Measurements from ENCODE around the gene CEP170B. TPM values are rescaled to one million over a fixed set of nuclear protein-coding genes. Genes with fewer than 3 reads are reported as not detected.

CEP170B gene
- total and polyA plus RNA-seq, 2 of the 8 experiments (the other 6 are each of a cell fraction or from before 2014, with no cell fraction given): 9.1 to 33.8 TPM

DNA sequence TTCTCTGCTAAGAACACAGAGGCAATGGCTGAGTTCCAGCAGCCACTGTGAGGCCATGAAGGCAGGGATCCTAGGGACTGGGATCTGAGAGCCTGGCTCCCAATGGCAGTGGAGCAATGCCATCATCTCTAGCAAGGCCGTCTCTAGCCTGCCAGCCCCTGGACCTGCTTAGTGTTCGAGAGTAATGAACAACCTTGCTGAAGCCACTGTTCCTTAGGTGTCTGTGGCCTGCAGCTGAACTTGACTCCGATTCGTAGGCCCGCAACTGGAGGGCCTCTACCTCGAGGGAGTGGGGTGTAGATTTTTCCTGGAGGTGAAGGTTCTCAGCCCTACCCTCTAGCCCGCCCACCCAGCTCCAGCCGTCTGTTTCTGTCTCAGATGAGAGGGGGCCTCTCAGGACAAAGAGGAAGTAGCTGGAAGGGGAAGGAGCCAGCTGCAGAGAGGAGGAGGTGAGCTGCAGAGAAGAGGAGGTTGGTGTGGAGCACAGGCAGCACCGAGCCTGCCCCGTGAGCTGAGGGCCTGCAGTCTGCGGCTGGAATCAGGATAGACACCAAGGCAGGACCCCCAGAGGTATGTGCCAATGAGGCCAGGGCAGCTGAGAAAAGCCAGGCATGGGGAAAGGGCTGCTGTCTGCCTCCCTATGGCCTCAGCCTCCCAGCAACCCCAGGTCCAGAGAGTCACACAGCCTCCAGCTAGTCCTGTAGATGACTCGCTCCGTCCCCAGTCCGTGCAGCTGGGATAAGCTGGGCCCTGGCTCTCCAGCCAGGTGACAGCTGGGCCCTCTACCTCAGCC is 59.5 kb downstream of the CEP170B start, which contains the start of gene PLD4:
Gene PLD4 (plus strand): TSS at position 459 of the 793 bp plus-strand sequence. CDS start 2,262 bp downstream, outside the sequence.
- Histone ChIP-seq H2BK120ac (replicated peaks; ENCODE audit: low read depth, low read length) (no peak within 1 kb of the TSS), H3K9me3 (ENCODE audit: insufficient read depth in 2 of 2, low read depth in 1 of 2, low read length in 1 of 2) (no peaks in the 10 kb centered on the region; a peak in 1 of 4 replicates), H3K36me3 (ENCODE audit: control insufficient read depth in 2 of 4, insufficient read depth in 4 of 4, low read length in 3 of 4) (no peaks in the 10 kb centered on the region), H2BK15ac (ENCODE audit: low read length) (no peak within 1 kb of the TSS), H4K91ac (replicated peaks; ENCODE audit: insufficient read length, low read length) (no peak within 1 kb of the TSS), H3K56ac (replicated peaks; ENCODE audit: insufficient read length, low read depth, low read length) (no peak within 1 kb of the TSS), H3K4ac (replicated peaks; ENCODE audit: insufficient read length, low read depth, low read length) (no peak within 1 kb of the TSS), H3K14ac (ENCODE audit: insufficient read length) (no peak within 1 kb of the TSS), H4K5ac (ENCODE audit: insufficient read length, low read depth, low read length) (no peak within 1 kb of the TSS), H2BK20ac (ENCODE audit: low read length) (no peak within 1 kb of the TSS), H2BK12ac (ENCODE audit: low read depth, low read length) (no peak within 1 kb of the TSS), H3K9ac (replicated peaks in 1 of 4; ENCODE audit: extremely low read depth in 1 of 4, low read depth in 3 of 4, low read length in 3 of 4) (no peak within 1 kb of the TSS), H4K20me1 (replicated peaks in 1 of 2; ENCODE audit: control insufficient read depth in 1 of 2, insufficient read depth in 2 of 2, low read length in 2 of 2) (peaks cover 0 to 2% of the 10 kb centered on the region in 2 experiments), H3K27ac (ENCODE audit: low read depth, low read length) (no peak within 1 kb of the TSS), H2AK5ac (ENCODE audit: low read depth, low read length) (no peak within 1 kb of the TSS), H3K23me2 (ENCODE audit: low read depth, low read length) (no peaks in the 10 kb centered on the region), H3K4me3 (ENCODE audit: extremely low read depth in 1 of 4, insufficient read depth in 2 of 4, low read depth in 3 of 4, low read length in 4 of 4) (no peak within 1 kb of the TSS), H3K18ac (ENCODE audit: extremely low read depth, low read length) (no peak within 1 kb of the TSS), H2BK5ac (ENCODE audit: low read depth, low read length) (no peak within 1 kb of the TSS), H3K79me1 (ENCODE audit: low read depth, low read length) (no peaks in the 10 kb centered on the region), H3K23ac (ENCODE audit: insufficient read length) (no peak within 1 kb of the TSS), H3K4me1 (replicated peaks in 1 of 4; ENCODE audit: control insufficient read depth in 3 of 4, insufficient read depth in 4 of 4, low read length in 3 of 4) (peaks cover 0 to 4% (median 0%) of the 10 kb centered on the region in 4 experiments; a peak in 5 of 7 replicates), H2AFZ (ENCODE audit: low read length) (no peak within 1 kb of the TSS), H3K4me2 (ENCODE audit: insufficient read depth in 1 of 2, low read depth in 2 of 2, low read length in 2 of 2) (no peak within 1 kb of the TSS), H3K79me2 (ENCODE audit: control insufficient read depth in 1 of 2, insufficient read depth in 2 of 2, low read length in 2 of 2) (no peaks in the 10 kb centered on the region), H3K27me3 (replicated peaks in 1 of 4; ENCODE audit: control insufficient read depth in 3 of 4, extremely low read depth in 1 of 4, insufficient read depth in 3 of 4, low read length in 3 of 4) (peaks cover 0 to 5% (median 1%) of the 10 kb centered on the region in 4 experiments; a peak in 2 of 7 replicates), H4K8ac (ENCODE audit: extremely low read depth, insufficient read depth, low read length) (no peak within 1 kb of the TSS; the same call in 1 of the 2 replicates)
- POLR2A ChIA-PET (ENCODE audit: partially characterized antibody): interaction anchor here (1.1 to 1.6 kb wide), 2 partner anchors 33 to 60 kb away, joined by 3 to 6 read pairs; partner anchors contain the start of gene CEP170B
- WGBS, 2 experiments (ENCODE audit: extremely low coverage in 1 of 2, insufficient coverage in 1 of 2, insufficient read length in 1 of 2, insufficient replicate concordance in 2 of 2, low coverage in 1 of 2, low lambda C conversion rate in 2 of 2, missing lambda C conversion rate in 1 of 2): 90% methylated on average over 14 of the region's 14 CpGs; no CpG with 5 or more reads in 1 of the 2 experiments
- DNase-seq (ENCODE audit: low read depth in 1 of 2, low spot score in 2 of 2) (no peak), FAIRE-seq (no peak)
- TF ChIP-seq RNF2 (IDR thresholded peaks at IDR 0.05; ENCODE audit: borderline replicate concordance, low read depth, low read length, missing control alignments, poor library complexity, severe bottlenecking) (no peak), BRCA1 (IDR thresholded peaks at IDR 0.05; ENCODE audit: low read depth, low read length) (no peak), EGR1 (IDR thresholded peaks at IDR 0.05; ENCODE audit: borderline replicate concordance, low read depth, low read length) (no peak), TEAD4 (IDR thresholded peaks at IDR 0.05; ENCODE audit: low read depth, low read length) (no peak), SAP30 (IDR thresholded peaks at IDR 0.05; ENCODE audit: insufficient read depth, insufficient replicate concordance, low read length) (no peak), SIN3A (conservative IDR thresholded peaks at IDR 0.05 in 1 of 2, IDR thresholded peaks at IDR 0.05 in 1 of 2; ENCODE audit: low read depth in 1 of 2, low read length in 2 of 2) (no peak)
- CTCF ChIA-PET (ENCODE audit: partially characterized antibody): interaction anchor here (1.6 to 1.8 kb wide), 3 partner anchors 25 to 830 kb away, joined by 3 to 7 read pairs (median 3); no protein-coding TSS in a partner anchor

Data from H1 (cell line).